Gastroesophageal sphincter (tissue), 4 donors: ENCODE data around the gene SLTM. TPM values are rescaled to one million over a fixed set of nuclear protein-coding genes. Genes with fewer than 3 reads are reported as not detected.

Source experiments
- ATAC-seq: fragments of 150-250 bp; one replicate; pipeline ENCODE4 v1.9.1; 2016; ENCODE audit warnings: mild to moderate bottlenecking, moderate library complexity
- H3K27ac ChIP-seq, 4 donors: fragments of 200-600 bp; sonication (generic) in 3 of 4; 1 replicate in 3 of 4; 2 replicates in 1 of 4; pipeline ENCODE4 v1.5.1; 2016 to 2019
- H3K27me3 ChIP-seq: fragments of 200-600 bp; sonication (generic); one replicate; pipeline ENCODE4 v1.5.1; 2019
- H3K36me3 ChIP-seq, 2 donors: fragments of 200-600 bp; sonication (generic); one replicate each; pipeline ENCODE4 v1.5.1; 2019; ENCODE audit warnings: control low read depth in 1 of 2
- H3K4me1 ChIP-seq, 3 donors: fragments of 200-600 bp; sonication (generic); 1 replicate in 2 of 3; 2 replicates in 1 of 3; pipeline ENCODE4 v1.5.1; 2016 to 2019; ENCODE audit warnings: control low read depth in 2 of 3
- H3K4me3 ChIP-seq, 2 donors: fragments of 200-600 bp; sonication (generic); one replicate each; pipeline ENCODE4 v1.5.1; 2019; ENCODE audit warnings: mild to moderate bottlenecking in 1 of 2, moderate library complexity in 1 of 2
- H3K9me3 ChIP-seq, 3 donors: fragments of 200-600 bp; sonication (generic); one replicate each; pipeline ENCODE4 v1.5.1; 2017 to 2019; ENCODE audit warnings: control low read depth in 2 of 3
- EP300 ChIP-seq: sonication (generic); formaldehyde crosslinking; IDR thresholded peaks from one replicate; pipeline ENCODE4 v1.6.1; 2017; ENCODE audit warnings: antibody characterized with exemption, mild to moderate bottlenecking
- POLR2A ChIP-seq, 2 donors: fragments of 450-650 bp; IDR thresholded peaks; one replicate each; pipeline ENCODE4 v1.6.1; 2017; ENCODE audit warnings: antibody characterized with exemption in 2 of 2, mild to moderate bottlenecking in 2 of 2, moderate library complexity in 1 of 2
- POLR2AphosphoS5 ChIP-seq: sonication (generic); formaldehyde crosslinking; IDR thresholded peaks from one replicate; pipeline ENCODE4 v1.6.1; 2017; ENCODE audit warnings: antibody characterized with exemption
- WGBS, 2 donors: methylation state at CpG; one replicate each; pipeline ENCODE4 v1.1.5; 2018; ENCODE audit warnings: low coverage in 1 of 2; 5-methylcytosine and 5-hydroxymethylcytosine counted together
- total RNA-seq, 4 donors: library from RNA; depleted of rRNA; stranded (reverse); fragments of >200 nt; gene quantifications; one replicate each; pipeline ENCODE4 v1.1.0, GENCODE V29; 2016
- TF ChIP-seq, protein P1 (sequence below), 4 experiments: fragments of 200-600 bp in 2 of 4; fragments of 450-650 bp in 2 of 4; sonication (generic) in 1 of 4; IDR thresholded peaks; one replicate each; pipeline ENCODE4 v1.5.1; 2017 to 2019; ENCODE audit warnings: antibody characterized with exemption in 4 of 4, mild to moderate bottlenecking in 2 of 4, moderate library complexity in 2 of 4

Gene SLTM
- total RNA-seq, 4 donors from 2014 or later = 79.2 to 120 (median 84.4) TPM

DNA sequence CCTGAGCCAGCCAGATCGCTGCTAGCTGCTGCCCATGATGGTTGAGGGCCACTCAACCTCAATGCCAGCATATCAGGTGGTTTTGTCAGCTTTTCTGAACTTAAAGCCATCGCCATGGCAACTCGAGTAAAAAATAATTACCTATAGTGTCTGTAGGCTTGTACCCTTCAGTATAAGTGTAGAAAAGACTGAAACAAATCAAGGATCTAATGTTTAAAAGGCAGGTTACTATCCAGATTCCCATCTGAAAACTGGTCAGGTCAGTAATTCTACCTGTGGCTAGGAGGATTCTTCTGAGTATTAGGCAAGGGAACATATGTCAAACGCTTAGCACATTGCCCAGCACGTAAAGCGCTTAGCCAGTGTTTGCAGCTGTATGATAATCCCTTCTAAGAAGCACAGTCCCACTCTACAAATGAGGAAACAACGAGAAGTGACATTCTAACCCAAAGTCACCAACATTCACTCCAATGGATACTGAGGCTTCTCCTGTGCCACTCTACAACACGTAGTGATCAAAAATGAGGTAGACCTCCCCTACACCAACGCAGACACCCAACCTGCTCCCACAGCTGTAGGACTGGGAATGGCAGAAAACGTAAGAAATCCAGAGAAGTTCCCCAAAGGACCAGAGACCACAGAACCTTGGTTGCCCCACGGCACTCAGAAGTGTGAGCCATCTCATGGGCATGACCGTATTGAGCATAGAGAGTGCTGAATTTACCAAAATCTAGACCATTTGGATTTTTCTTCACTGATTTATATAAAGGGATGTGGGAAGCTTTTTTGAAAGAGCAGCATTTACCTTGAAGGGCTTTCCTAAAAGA, 55.3 kb downstream of the SLTM start:
- H3K27me3 ChIP-seq = no peaks in the 10 kb centered on the region
- peaks cover 8 to 69% of the 10 kb centered on the region in 2 donors for H3K36me3 ChIP-seq
- TF ChIP-seq POLR2AphosphoS5 = no peak
- no peak for TF ChIP-seq POLR2A (IDR thresholded peaks at IDR 0.05)
- TF ChIP-seq, protein P1, sequence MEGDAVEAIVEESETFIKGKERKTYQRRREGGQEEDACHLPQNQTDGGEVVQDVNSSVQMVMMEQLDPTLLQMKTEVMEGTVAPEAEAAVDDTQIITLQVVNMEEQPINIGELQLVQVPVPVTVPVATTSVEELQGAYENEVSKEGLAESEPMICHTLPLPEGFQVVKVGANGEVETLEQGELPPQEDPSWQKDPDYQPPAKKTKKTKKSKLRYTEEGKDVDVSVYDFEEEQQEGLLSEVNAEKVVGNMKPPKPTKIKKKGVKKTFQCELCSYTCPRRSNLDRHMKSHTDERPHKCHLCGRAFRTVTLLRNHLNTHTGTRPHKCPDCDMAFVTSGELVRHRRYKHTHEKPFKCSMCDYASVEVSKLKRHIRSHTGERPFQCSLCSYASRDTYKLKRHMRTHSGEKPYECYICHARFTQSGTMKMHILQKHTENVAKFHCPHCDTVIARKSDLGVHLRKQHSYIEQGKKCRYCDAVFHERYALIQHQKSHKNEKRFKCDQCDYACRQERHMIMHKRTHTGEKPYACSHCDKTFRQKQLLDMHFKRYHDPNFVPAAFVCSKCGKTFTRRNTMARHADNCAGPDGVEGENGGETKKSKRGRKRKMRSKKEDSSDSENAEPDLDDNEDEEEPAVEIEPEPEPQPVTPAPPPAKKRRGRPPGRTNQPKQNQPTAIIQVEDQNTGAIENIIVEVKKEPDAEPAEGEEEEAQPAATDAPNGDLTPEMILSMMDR (IDR thresholded peaks at IDR 0.05) = no peak
- TF ChIP-seq EP300 = no peak
- no peak overlapping the region for H3K4me3 ChIP-seq
- H3K4me1 ChIP-seq = no peaks in the 10 kb centered on the region
- WGBS, 2 donors = 97% methylated on average over 8 to 11 of the region's 12 CpGs
- no peak overlapping the region for H3K27ac ChIP-seq
- no peak for ATAC-seq
- H3K9me3 ChIP-seq = no peaks in the 10 kb centered on the region

DNA sequence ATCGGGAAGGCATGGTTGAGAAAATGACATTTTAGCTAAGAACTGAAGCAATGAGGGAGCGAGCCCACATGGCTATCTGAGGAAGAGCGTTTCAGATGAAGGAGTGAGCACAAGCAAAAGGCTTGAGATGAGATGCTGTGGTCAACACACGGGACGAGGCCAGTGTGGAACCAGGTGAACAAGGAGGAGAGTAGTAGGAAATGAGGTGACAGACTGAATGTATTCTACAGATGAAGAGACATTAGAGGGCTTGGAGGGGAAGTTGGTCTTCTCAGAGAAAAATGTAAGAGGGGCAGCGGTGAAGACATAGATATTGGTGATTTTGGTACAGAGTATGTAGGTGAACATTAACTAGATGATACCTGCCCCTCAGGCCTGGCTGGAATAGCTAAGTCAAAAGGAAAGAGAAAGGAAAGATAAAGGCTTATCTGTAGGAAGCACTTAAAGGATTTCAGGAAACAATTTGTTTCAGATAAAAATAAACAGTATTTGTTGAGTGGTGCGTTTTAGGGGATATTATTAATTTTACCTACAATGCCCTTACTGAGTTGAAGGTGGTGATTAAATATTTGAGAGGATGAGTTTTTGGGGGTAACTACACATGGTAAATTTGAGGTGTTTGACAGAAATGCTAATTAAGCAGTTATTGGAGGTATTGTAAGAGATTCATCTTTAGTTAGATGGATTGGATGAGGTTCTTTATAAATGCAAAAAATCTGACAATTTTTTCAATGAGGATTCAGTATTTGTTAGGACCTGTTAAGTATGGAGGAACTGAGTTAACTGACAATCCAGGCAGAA, 57.0 kb downstream of the SLTM start:
- Histone ChIP-seq H3K36me3 (peaks cover 3 to 53% of the 10 kb centered on the region in 2 donors), H3K27ac (no peak overlapping the region), H3K4me1 (no peaks in the 10 kb centered on the region), H3K4me3 (no peak overlapping the region), H3K9me3 (no peaks in the 10 kb centered on the region), H3K27me3 (no peaks in the 10 kb centered on the region)
- no peak for TF ChIP-seq EP300
- TF ChIP-seq POLR2A (IDR thresholded peaks at IDR 0.05) = no peak
- TF ChIP-seq, protein P1 (IDR thresholded peaks at IDR 0.05) = no peak
- TF ChIP-seq POLR2AphosphoS5 = no peak
- 84 to 85% methylated on average over 5 to 6 of the region's 7 CpGs for WGBS, 2 donors
- no peak for ATAC-seq

- H3K27me3 ChIP-seq = no peaks in the 10 kb centered on the region
- H3K36me3 ChIP-seq = peaks cover 3 to 41% of the 10 kb centered on the region in 2 donors
- no peak overlapping the region for H3K27ac ChIP-seq
- ATAC-seq = no peak
- H3K4me1 ChIP-seq = no peaks in the 10 kb centered on the region
- H3K9me3 ChIP-seq = no peaks in the 10 kb centered on the region
- H3K4me3 ChIP-seq = no peak overlapping the region
- no peak for TF ChIP-seq EP300
- TF ChIP-seq POLR2AphosphoS5 = no peak
- TF ChIP-seq, protein P1 (IDR thresholded peaks at IDR 0.05) = no peak
- TF ChIP-seq POLR2A (IDR thresholded peaks at IDR 0.05) = no peak
Observed at GRCh38 chr15:58875343-58875742, 58.1 kb downstream of the SLTM start.

GRCh38 chr15:58873267-58873666, 60.2 kb downstream of the SLTM start:
- Histone ChIP-seq H3K9me3 (no peaks in the 10 kb centered on the region), H3K27me3 (no peaks in the 10 kb centered on the region), H3K27ac (no peak overlapping the region), H3K4me1 (no peaks in the 10 kb centered on the region), H3K4me3 (no peak overlapping the region), H3K36me3 (peaks cover 0 to 20% of the 10 kb centered on the region in 2 donors)
- ATAC-seq = no peak
- 82% methylated on average over 1 of the region's 1 CpG; no CpG with 5 or more reads in 1 of the 2 donors for WGBS, 2 donors
- TF ChIP-seq POLR2AphosphoS5 (no peak), POLR2A (IDR thresholded peaks at IDR 0.05) (no peak), EP300 (no peak)
- TF ChIP-seq, protein P1 (IDR thresholded peaks at IDR 0.05) = no peak
